NK-92 (cell line): ENCODE measurements around the gene TRPV3.

ENCODE experiments used
- DNase-seq: peaks from one replicate; lab custom pipeline; 2025; ENCODE audit not compliant: unreplicated experiment; lab: John Stamatoyannopoulos, UW

TRPV3 gene

GRCh38 chr17:3547628-3548027 is 10.0 kb downstream of the TRPV3 start:
- no peak for DNase-seq

GRCh38 chr17:3546997-3547396 is 10.6 kb downstream of the TRPV3 start:
- no peak for DNase-seq

- no peak for DNase-seq
Observed at GRCh38 chr17:3546521-3546920, 11.1 kb downstream of the TRPV3 start.

GRCh38 chr17:3545151-3545550 is 12.5 kb downstream of the TRPV3 start:
- no peak for DNase-seq

GRCh38 chr17:3544365-3544764 is 13.2 kb downstream of the TRPV3 start:
- DNase-seq, result no peak

GRCh38 chr17:3543453-3543852 is 14.2 kb downstream of the TRPV3 start:
- no peak for DNase-seq

GRCh38 chr17:3542410-3543088 is 15.1 kb downstream of the TRPV3 start:
- DNase-seq, result no peak

GRCh38 chr17:3539881-3540540 is 17.6 kb downstream of the TRPV3 start:
- no peak for DNase-seq

GRCh38 chr17:3536716-3537115 is 20.9 kb downstream of the TRPV3 start:
- DNase-seq, result no peak

- no peak for DNase-seq
Observed at GRCh38 chr17:3535253-3535995, 22.2 kb downstream of the TRPV3 start.

- DNase-seq, result no peak
Observed at GRCh38 chr17:3534881-3535252, 22.7 kb downstream of the TRPV3 start.

- no peak for DNase-seq
Observed at GRCh38 chr17:3533752-3534151, 23.9 kb downstream of the TRPV3 start.

GRCh38 chr17:3532859-3533142 is 24.8 kb downstream of the TRPV3 start:
- DNase-seq, result no peak

GRCh38 chr17:3532106-3532858 is 25.3 kb downstream of the TRPV3 start:
- no peak for DNase-seq

- no peak for DNase-seq
Observed at GRCh38 chr17:3531266-3532101, 26.1 kb downstream of the TRPV3 start.

- DNase-seq, result no peak
Observed at GRCh38 chr17:3529817-3530741, 27.5 kb downstream of the TRPV3 start.

GRCh38 chr17:3528880-3529511 is 28.6 kb downstream of the TRPV3 start:
- no peak for DNase-seq

- no peak for DNase-seq
Observed at GRCh38 chr17:3528403-3528851, 29.2 kb downstream of the TRPV3 start.

- no peak for DNase-seq
Observed at GRCh38 chr17:3527896-3528295, 29.7 kb downstream of the TRPV3 start.
